ENCODE measurements around the gene ASB16.

The ASB16 gene, protein sequence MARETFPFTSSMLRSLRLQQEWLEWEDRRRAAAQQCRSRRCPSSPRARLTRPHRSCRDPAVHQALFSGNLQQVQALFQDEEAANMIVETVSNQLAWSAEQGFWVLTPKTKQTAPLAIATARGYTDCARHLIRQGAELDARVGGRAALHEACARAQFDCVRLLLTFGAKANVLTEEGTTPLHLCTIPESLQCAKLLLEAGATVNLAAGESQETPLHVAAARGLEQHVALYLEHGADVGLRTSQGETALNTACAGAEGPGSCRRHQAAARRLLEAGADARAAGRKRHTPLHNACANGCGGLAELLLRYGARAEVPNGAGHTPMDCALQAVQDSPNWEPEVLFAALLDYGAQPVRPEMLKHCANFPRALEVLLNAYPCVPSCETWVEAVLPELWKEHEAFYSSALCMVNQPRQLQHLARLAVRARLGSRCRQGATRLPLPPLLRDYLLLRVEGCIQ

DNA sequence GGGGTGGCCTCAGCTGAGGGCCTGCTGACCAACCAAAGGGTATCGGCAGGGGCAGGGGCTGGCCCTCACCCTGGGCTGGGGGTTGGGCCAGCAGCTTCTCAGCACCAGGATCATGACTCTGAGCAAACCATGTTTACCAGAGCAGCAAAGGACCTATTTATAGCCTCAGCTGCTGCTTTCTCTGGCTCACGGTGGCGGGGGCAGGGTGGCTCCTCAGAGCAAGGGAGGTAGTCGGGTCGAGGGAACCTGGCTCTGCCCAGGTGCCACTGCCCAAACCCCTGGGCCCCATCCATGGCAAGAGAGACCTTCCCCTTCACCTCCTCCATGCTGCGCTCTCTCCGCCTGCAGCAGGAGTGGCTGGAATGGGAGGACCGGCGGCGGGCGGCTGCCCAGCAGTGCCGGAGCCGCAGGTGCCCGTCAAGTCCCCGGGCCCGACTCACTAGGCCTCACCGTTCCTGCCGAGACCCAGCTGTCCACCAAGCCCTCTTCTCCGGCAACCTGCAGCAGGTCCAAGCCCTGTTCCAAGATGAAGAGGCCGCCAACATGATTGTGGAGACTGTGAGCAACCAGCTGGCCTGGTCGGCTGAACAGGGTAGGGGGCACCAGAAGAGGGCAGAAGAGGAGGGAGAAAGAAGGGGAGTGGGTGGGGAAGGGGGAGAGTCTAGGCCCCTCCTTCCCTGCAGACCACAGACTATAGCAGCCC, at the start of gene ASB16:
Gene ASB16 (plus strand): TSS at position 206 of the 703 bp plus-strand sequence. CDS start 86 bp downstream, at position 292.
- no peaks in the 10 kb centered on the region for H3K4me1 ChIP-seq (ENCODE audit: control insufficient read depth, low read length)
- H3K27ac ChIP-seq (ENCODE audit: low read depth, low read length): no peak within 1 kb of the TSS
- H3K36me3 ChIP-seq (ENCODE audit: control insufficient read depth, low read length): peaks cover 3% of the 10 kb centered on the region; the same call in 1 of the 2 replicates
- TF ChIP-seq, protein P1, sequence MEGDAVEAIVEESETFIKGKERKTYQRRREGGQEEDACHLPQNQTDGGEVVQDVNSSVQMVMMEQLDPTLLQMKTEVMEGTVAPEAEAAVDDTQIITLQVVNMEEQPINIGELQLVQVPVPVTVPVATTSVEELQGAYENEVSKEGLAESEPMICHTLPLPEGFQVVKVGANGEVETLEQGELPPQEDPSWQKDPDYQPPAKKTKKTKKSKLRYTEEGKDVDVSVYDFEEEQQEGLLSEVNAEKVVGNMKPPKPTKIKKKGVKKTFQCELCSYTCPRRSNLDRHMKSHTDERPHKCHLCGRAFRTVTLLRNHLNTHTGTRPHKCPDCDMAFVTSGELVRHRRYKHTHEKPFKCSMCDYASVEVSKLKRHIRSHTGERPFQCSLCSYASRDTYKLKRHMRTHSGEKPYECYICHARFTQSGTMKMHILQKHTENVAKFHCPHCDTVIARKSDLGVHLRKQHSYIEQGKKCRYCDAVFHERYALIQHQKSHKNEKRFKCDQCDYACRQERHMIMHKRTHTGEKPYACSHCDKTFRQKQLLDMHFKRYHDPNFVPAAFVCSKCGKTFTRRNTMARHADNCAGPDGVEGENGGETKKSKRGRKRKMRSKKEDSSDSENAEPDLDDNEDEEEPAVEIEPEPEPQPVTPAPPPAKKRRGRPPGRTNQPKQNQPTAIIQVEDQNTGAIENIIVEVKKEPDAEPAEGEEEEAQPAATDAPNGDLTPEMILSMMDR (IDR thresholded peaks at IDR 0.05; ENCODE audit: low read depth, low read length, poor library complexity, severe bottlenecking): no peak
- no peak for TF ChIP-seq EZH2phosphoT487 (IDR thresholded peaks at IDR 0.05; ENCODE audit: borderline replicate concordance, low read length)
- no peaks in the 10 kb centered on the region for H3K79me2 ChIP-seq (ENCODE audit: control insufficient read depth, low read length)
- peaks cover 4% of the 10 kb centered on the region for H3F3A ChIP-seq (ENCODE audit: control insufficient read depth, insufficient read depth)
- no peaks in the 10 kb centered on the region for H3K9me3 ChIP-seq (ENCODE audit: control insufficient read depth, insufficient read depth, low read length)
- H4K20me1 ChIP-seq (ENCODE audit: control insufficient read depth, insufficient read depth, low read depth, low read length): no peaks in the 10 kb centered on the region
- no peak within 1 kb of the TSS for H3K4me3 ChIP-seq (ENCODE audit: low read length)
- H3K4me2 ChIP-seq (ENCODE audit: low read length): no peak within 1 kb of the TSS
- no peaks in the 10 kb centered on the region for H3K27me3 ChIP-seq (ENCODE audit: control insufficient read depth, low read length)
- no peaks in the 10 kb centered on the region for H3K9me2 ChIP-seq (replicated peaks; ENCODE audit: control insufficient read depth, low read length)

DNA sequence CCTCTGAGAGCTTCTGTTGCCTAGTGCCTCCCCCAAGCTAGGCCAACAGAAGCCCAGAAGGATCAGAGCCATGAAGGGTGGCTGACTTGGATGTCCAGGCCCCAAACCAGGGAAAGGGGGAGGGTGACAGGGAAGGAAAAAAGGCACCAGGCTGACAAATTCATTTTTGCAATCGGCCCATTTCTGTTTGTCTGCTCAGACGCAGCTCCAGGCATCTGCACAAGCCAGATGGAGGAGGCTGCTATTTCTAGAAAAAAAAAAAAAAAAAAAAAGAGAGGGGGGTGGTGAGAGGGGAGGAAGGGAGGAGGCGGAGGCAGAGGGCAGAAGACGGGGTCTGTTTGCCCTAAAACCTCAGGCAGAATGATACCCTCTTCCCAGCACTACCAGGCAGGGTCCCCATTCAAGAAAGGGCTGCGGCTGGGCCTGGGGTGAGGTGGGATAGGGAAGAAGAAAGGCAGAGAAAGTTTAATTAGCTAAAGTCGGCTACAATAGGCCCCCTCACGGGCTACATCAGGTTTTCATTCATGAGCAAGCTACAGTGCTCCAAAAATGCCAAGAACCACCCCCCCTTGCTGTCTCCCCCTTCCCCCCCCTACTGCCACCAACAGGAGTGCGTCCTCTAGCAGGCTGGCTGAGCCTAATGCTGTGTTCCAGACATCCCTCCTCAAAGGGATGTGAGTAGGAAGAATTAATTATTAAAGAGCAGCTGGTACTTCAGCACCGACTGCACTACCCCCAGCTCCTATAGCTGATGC, 49.5 kb upstream of the ASB16 start:
- H4K20me1 ChIP-seq (ENCODE audit: control insufficient read depth, insufficient read depth, low read depth, low read length): 0 out of 2 replicates have a peak, but pooled peaks cover 4% of the 10 kb centered on the region
- H3K9me2 ChIP-seq (replicated peaks; ENCODE audit: control insufficient read depth, low read length): no peaks in the 10 kb centered on the region
- H3K4me1 ChIP-seq (ENCODE audit: control insufficient read depth, low read length): peaks cover 21% of the 10 kb centered on the region
- H3K9me3 ChIP-seq (ENCODE audit: control insufficient read depth, insufficient read depth, low read length): no peaks in the 10 kb centered on the region
- H3K27ac ChIP-seq (ENCODE audit: low read depth, low read length): no peak overlapping the region
- no peak overlapping the region for H3K4me3 ChIP-seq (ENCODE audit: low read length)
- no peaks in the 10 kb centered on the region for H3F3A ChIP-seq (ENCODE audit: control insufficient read depth, insufficient read depth)
- H3K36me3 ChIP-seq (ENCODE audit: control insufficient read depth, low read length): no peaks in the 10 kb centered on the region
- no peak for TF ChIP-seq EZH2phosphoT487 (IDR thresholded peaks at IDR 0.05; ENCODE audit: borderline replicate concordance, low read length)
- H3K79me2 ChIP-seq (ENCODE audit: control insufficient read depth, low read length): peaks cover 24% of the 10 kb centered on the region
- no peaks in the 10 kb centered on the region for H3K27me3 ChIP-seq (ENCODE audit: control insufficient read depth, low read length)
- H3K4me2 ChIP-seq (ENCODE audit: low read length): 0 out of 2 replicates have a peak overlapping the region, but pooled peaks have one; percentile 74

DNA sequence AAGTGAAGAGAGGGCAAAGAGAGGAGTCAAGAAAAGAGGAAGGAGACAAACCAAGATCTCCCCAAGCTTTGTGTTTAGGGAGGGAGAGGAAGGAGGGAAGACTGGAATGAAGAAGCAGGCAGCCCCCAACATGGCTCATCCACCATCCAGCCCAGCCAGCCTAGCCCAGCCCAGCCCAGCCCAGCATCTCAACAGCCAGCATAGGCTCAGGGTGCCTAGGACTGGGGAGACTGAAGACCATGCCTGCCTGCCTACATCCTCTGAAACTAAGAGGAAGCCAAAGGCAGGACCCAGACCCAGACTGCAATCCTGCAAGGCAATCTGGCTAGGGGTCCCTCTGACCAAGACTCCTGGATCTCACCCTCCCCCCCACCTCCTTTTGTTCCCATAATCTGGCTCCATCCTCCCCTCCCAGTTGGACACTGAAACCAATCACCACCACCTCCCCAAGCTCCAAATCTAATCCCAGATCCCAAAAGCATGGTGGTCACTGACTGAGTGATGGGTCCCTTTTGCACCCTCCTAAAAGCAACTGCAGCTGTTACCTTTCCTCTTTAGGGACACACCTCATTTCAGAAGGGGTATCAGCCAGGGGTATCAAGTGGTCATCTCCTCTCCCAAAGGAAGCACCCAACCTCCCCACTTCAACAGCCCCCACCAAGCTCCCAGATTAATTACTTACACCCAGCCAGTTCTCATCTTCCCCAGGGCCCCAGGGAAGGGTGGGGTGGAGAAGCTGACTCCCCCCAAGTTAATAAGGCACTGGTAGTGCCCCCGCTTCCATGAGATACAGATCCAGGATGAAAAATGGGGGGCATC, 48.3 kb upstream of the ASB16 start:
- H3F3A ChIP-seq (ENCODE audit: control insufficient read depth, insufficient read depth): no peaks in the 10 kb centered on the region
- no peaks in the 10 kb centered on the region for H3K27me3 ChIP-seq (ENCODE audit: control insufficient read depth, low read length)
- H4K20me1 ChIP-seq (ENCODE audit: control insufficient read depth, insufficient read depth, low read depth, low read length): 0 out of 2 replicates have a peak, but pooled peaks cover 4% of the 10 kb centered on the region
- peak overlapping the region; percentile 88 for H3K4me3 ChIP-seq (ENCODE audit: low read length)
- H3K9me3 ChIP-seq (ENCODE audit: control insufficient read depth, insufficient read depth, low read length): no peaks in the 10 kb centered on the region
- no peaks in the 10 kb centered on the region for H3K36me3 ChIP-seq (ENCODE audit: control insufficient read depth, low read length)
- TF ChIP-seq, protein P1 (IDR thresholded peaks at IDR 0.05; ENCODE audit: low read depth, low read length, poor library complexity, severe bottlenecking): no peak
- TF ChIP-seq EZH2phosphoT487 (IDR thresholded peaks at IDR 0.05; ENCODE audit: borderline replicate concordance, low read length): no peak
- peaks cover 21% of the 10 kb centered on the region for H3K4me1 ChIP-seq (ENCODE audit: control insufficient read depth, low read length)
- H3K9me2 ChIP-seq (replicated peaks; ENCODE audit: control insufficient read depth, low read length): no peaks in the 10 kb centered on the region
- no peak overlapping the region for H3K27ac ChIP-seq (ENCODE audit: low read depth, low read length)
- peak overlapping the region; percentile 74 for H3K4me2 ChIP-seq (ENCODE audit: low read length)
- H3K79me2 ChIP-seq (ENCODE audit: control insufficient read depth, low read length): peaks cover 24% of the 10 kb centered on the region
